Aorta (tissue), 5 donors: ENCODE results near the gene ARL2BP. TPM values are rescaled to one million over a fixed set of nuclear protein-coding genes. Genes with fewer than 3 reads are reported as not detected.
"Not testable (repeated sequence)": the region's sequence is repeated elsewhere in the genome, so short reads cannot be mapped to it uniquely, and the experiment has no call there.

Experiments used
- ATAC-seq: fragments of 200-7000 bp; cut with Tn5 transposase; one replicate; pipeline ENCODE4 v1.9.1; 2022; ENCODE audit warnings: moderate library complexity; ENCODE audit not compliant: low FRiP score
- DNase-seq, 2 donors: peaks; one replicate each; pipeline ENCODE4 v3.0.0-alpha.2; 2020
- H3K27ac ChIP-seq, 2 donors: one replicate each; pipeline ENCODE4 v1.5.1; 2013; ENCODE audit warnings: low read length in 2 of 2, mild to moderate bottlenecking in 2 of 2, moderate library complexity in 2 of 2, control low read depth in 1 of 2, inconsistent platforms in 1 of 2, low read depth in 1 of 2
- H3K27me3 ChIP-seq, 2 donors: one replicate each; pipeline ENCODE4 v1.6.1; 2013; ENCODE audit warnings: control low read depth in 1 of 2, low read length in 1 of 2, mild to moderate bottlenecking in 1 of 2, moderate library complexity in 1 of 2; ENCODE audit not compliant: insufficient read depth in 2 of 2, control insufficient read depth in 1 of 2
- H3K36me3 ChIP-seq, 2 donors: one replicate each; pipeline ENCODE4 v1.6.1; 2013; ENCODE audit warnings: control low read depth in 1 of 2, low read length in 1 of 2, mild to moderate bottlenecking in 1 of 2; ENCODE audit not compliant: insufficient read depth in 2 of 2, control insufficient read depth in 1 of 2
- H3K4me1 ChIP-seq, 2 donors: one replicate each; pipeline ENCODE4 v1.6.1; 2013; ENCODE audit warnings: low read length in 2 of 2, control low read depth in 1 of 2, mild to moderate bottlenecking in 1 of 2, moderate library complexity in 1 of 2; ENCODE audit not compliant: insufficient read depth in 2 of 2, control insufficient read depth in 1 of 2
- H3K4me3 ChIP-seq, 2 donors: one replicate each; pipeline ENCODE4 v1.5.1; 2013; ENCODE audit warnings: low read length in 2 of 2, control low read depth in 1 of 2, mild to moderate bottlenecking in 1 of 2
- H3K9me3 ChIP-seq: one replicate; pipeline ENCODE4 v1.6.1; 2013; ENCODE audit warnings: mild to moderate bottlenecking, low read length; ENCODE audit not compliant: control insufficient read depth
- WGBS, 2 donors: extraction: QIAGEN DNeasy Blood & Tissue Kit; methylation state at CpG; one replicate each; pipeline ENCODE4 v1.1.7; 2013; 5-methylcytosine and 5-hydroxymethylcytosine counted together
- intact Hi-C, 2 donors: fragments of 100-400 bp; cut with DNase I; formaldehyde crosslinking; loops; one replicate each; pipeline versions ENCODE4 v1.14.2 to v1.15.0; 2022
- polyA plus RNA-seq, 2 donors: library from polyadenylated mRNA; stranded (reverse); fragments of 200-250 nt; gene quantifications; one replicate each; pipeline ENCODE4 v1.2.3, GENCODE V29; 2013
- total RNA-seq, 2 donors: library from RNA; stranded (reverse); fragmentation: NEBNext Ultra II Directional; extraction: Animal tissue kit (Norgen Biotek cat#: 25700); gene quantifications; one replicate each; pipeline ENCODE4 v1.2.1, GENCODE V29; 2021
- donor health status: healthy with polysubstance abuse.
- donor health status: Bipolar disorder and iron deficiency.
- donor health status: DM: no; HTN: no; CAD: no.
- donor health status: DM: no; HTN: no; CAD: no.
- donor health status: DM: yes; HTN: yes; CAD: no.

Gene ARL2BP
- total and polyA plus RNA-seq, 4 donors = 39.1 to 65.4 (median 44.8) TPM

- no peaks in the 10 kb centered on the region for H3K36me3 ChIP-seq
- 80 to 82% methylated on average over 25 of the region's 25 CpGs for WGBS, 2 donors
- intact Hi-C loops = no loop called here
- peak in 1 of 2 donors; percentile 42 for DNase-seq
- no peak overlapping the region for H3K27ac ChIP-seq
- no peak for ATAC-seq
- no peaks in the 10 kb centered on the region for H3K4me1 ChIP-seq
- H3K4me3 ChIP-seq = no peak overlapping the region
- no peaks in the 10 kb centered on the region for H3K9me3 ChIP-seq
- H3K27me3 ChIP-seq = no peaks in the 10 kb centered on the region
Observed at GRCh38 chr16:57270221-57271062, 25.4 kb downstream of the ARL2BP start.

GRCh38 chr16:57271063-57271345 lies 25.9 kb downstream of the ARL2BP start:
- intact Hi-C loops = no loop called here
- H3K27me3 ChIP-seq = no peaks in the 10 kb centered on the region
- ATAC-seq = no peak
- no peaks in the 10 kb centered on the region for H3K4me1 ChIP-seq
- no peaks in the 10 kb centered on the region for H3K36me3 ChIP-seq
- H3K27ac ChIP-seq = no peak overlapping the region
- WGBS, 2 donors = 87 to 90% methylated on average over 7 of the region's 7 CpGs
- H3K4me3 ChIP-seq = no peak overlapping the region
- peak in 1 of 2 donors; percentile 42 for DNase-seq
- H3K9me3 ChIP-seq = no peaks in the 10 kb centered on the region

GRCh38 chr16:57271867-57272495 lies 26.9 kb downstream of the ARL2BP start:
- H3K9me3 ChIP-seq = no peaks in the 10 kb centered on the region
- H3K4me3 ChIP-seq = no peak overlapping the region
- H3K4me1 ChIP-seq = no peaks in the 10 kb centered on the region
- DNase-seq (peak in 1 of 2 donors; percentile 42), ATAC-seq (no peak)
- H3K36me3 ChIP-seq = no peaks in the 10 kb centered on the region
- H3K27ac ChIP-seq = no peak overlapping the region
- intact Hi-C loops = no loop called here
- WGBS, 2 donors = 82 to 92% methylated on average over 5 of the region's 5 CpGs
- no peaks in the 10 kb centered on the region for H3K27me3 ChIP-seq

GRCh38 chr16:57273359-57273758 lies 28.3 kb downstream of the ARL2BP start:
- Histone ChIP-seq H3K36me3 (no peaks in the 10 kb centered on the region), H3K4me1 (no peaks in the 10 kb centered on the region), H3K4me3 (no peak overlapping the region), H3K9me3 (no peaks in the 10 kb centered on the region), H3K27me3 (no peaks in the 10 kb centered on the region), H3K27ac (no peak overlapping the region)
- peak in 1 of 2 donors; percentile 53 for DNase-seq
- no peak for ATAC-seq
- WGBS, 2 donors = 58 to 67% methylated on average over 1 of the region's 1 CpG
- intact Hi-C loops = no loop called here

- 82 to 89% methylated on average over 5 of the region's 5 CpGs for WGBS, 2 donors
- ATAC-seq = no peak
- no peaks in the 10 kb centered on the region for H3K4me1 ChIP-seq
Observed at GRCh38 chr16:57273826-57274225, 28.8 kb downstream of the ARL2BP start.

GRCh38 chr16:57275946-57276345 lies 30.9 kb downstream of the ARL2BP start:
- whole genome bisulfite sequencing, 2 donors = 75 to 77% methylated on average over 5 of the region's 5 CpGs
- intact Hi-C loops, H3K27ac ChIP-seq, H3K9me3 ChIP-seq, H3K4me1 ChIP-seq, H3K36me3 ChIP-seq, ATAC-seq, H3K27me3 ChIP-seq, H3K4me3 ChIP-seq, DNase-seq: not testable (repeated sequence)

More at GRCh38 chr16:57273826-57274225, 28.8 kb downstream of the ARL2BP start:
- Histone ChIP-seq H3K27me3 (no peaks in the 10 kb centered on the region), H3K27ac (no peak overlapping the region), H3K4me3 (no peak overlapping the region), H3K36me3 (no peaks in the 10 kb centered on the region), H3K9me3 (no peaks in the 10 kb centered on the region)
- DNase-seq = peak in 1 of 2 donors; percentile 17
- intact Hi-C loops = no loop called here

- 76 to 77% methylated on average over 5 of the region's 5 CpGs for WGBS, 2 donors
- DNase-seq = peak in 1 of 2 donors; percentile 9
- no peaks in the 10 kb centered on the region for H3K27me3 ChIP-seq
- no peaks in the 10 kb centered on the region for H3K9me3 ChIP-seq
- no peak overlapping the region for H3K27ac ChIP-seq
- intact Hi-C loops = no loop called here
- ATAC-seq = peak; percentile 22
- no peak overlapping the region for H3K4me3 ChIP-seq
- no peaks in the 10 kb centered on the region for H3K4me1 ChIP-seq
- no peaks in the 10 kb centered on the region for H3K36me3 ChIP-seq
Observed at GRCh38 chr16:57276596-57276995, 31.5 kb downstream of the ARL2BP start.

GRCh38 chr16:57277586-57277985 lies 32.5 kb downstream of the ARL2BP start:
- Histone ChIP-seq H3K9me3 (no peaks in the 10 kb centered on the region), H3K4me3 (no peak overlapping the region), H3K27me3 (no peaks in the 10 kb centered on the region), H3K27ac (no peak overlapping the region), H3K4me1 (no peaks in the 10 kb centered on the region), H3K36me3 (no peaks in the 10 kb centered on the region)
- 88 to 92% methylated on average over 1 of the region's 1 CpG for WGBS, 2 donors
- intact Hi-C loops = no loop called here
- DNase-seq = peak in 1 of 2 donors; percentile 36
- ATAC-seq = no peak

- peak in 1 of 2 donors; percentile 16 for DNase-seq
- no peaks in the 10 kb centered on the region for H3K9me3 ChIP-seq
- no peak overlapping the region for H3K27ac ChIP-seq
- H3K27me3 ChIP-seq = no peaks in the 10 kb centered on the region
- intact Hi-C loops = no loop called here
- no peak for ATAC-seq
- H3K4me1 ChIP-seq = no peaks in the 10 kb centered on the region
- H3K36me3 ChIP-seq = no peaks in the 10 kb centered on the region
- WGBS, 2 donors = 69 to 74% methylated on average over 4 of the region's 4 CpGs
- no peak overlapping the region for H3K4me3 ChIP-seq
Observed at GRCh38 chr16:57278494-57278893, 33.4 kb downstream of the ARL2BP start.
